Skeletal muscle tissue (tissue), 4 donors: ENCODE data around the gene NRP1. TPM values are rescaled to one million over a fixed set of nuclear protein-coding genes. Genes with fewer than 3 reads are reported as not detected.
A peak's percentile ranks its signal among the peaks of the same experiment; 100 is the strongest.
"Not testable (repeated sequence)": the region's sequence is repeated elsewhere in the genome, so short reads cannot be mapped to it uniquely, and the experiment has no call there.

Source experiments
- H3K27ac ChIP-seq: one replicate; pipeline ENCODE4 v1.7.0; 2013; ENCODE audit warnings: mild to moderate bottlenecking, low read depth, low read length, inconsistent platforms
- H3K27me3 ChIP-seq, 3 donors: one replicate each; pipeline ENCODE4 v1.7.0; 2013; ENCODE audit warnings: low read length in 3 of 3; ENCODE audit not compliant: control insufficient read depth in 3 of 3, insufficient read depth in 3 of 3
- H3K36me3 ChIP-seq, 3 donors: one replicate each; pipeline ENCODE4 v1.7.0; 2013; ENCODE audit warnings: low read length in 3 of 3; ENCODE audit not compliant: control insufficient read depth in 3 of 3, insufficient read depth in 3 of 3
- H3K4me1 ChIP-seq, 3 donors: one replicate each; pipeline ENCODE4 v1.7.0; 2013; ENCODE audit warnings: low read length in 3 of 3, mild to moderate bottlenecking in 3 of 3; ENCODE audit not compliant: control insufficient read depth in 3 of 3, insufficient read depth in 3 of 3
- H3K4me3 ChIP-seq, 3 donors: one replicate each; pipeline ENCODE4 v1.7.0; 2013; ENCODE audit warnings: low read length in 3 of 3
- H3K9ac ChIP-seq, 3 donors: one replicate each; pipeline ENCODE4 v1.7.0; 2013; ENCODE audit warnings: low read length in 3 of 3, mild to moderate bottlenecking in 3 of 3, moderate library complexity in 2 of 3, low read depth in 1 of 3
- H3K9me3 ChIP-seq, 3 donors: one replicate each; pipeline ENCODE4 v1.7.0; 2013; ENCODE audit warnings: low read length in 3 of 3; ENCODE audit not compliant: control insufficient read depth in 3 of 3
- total RNA-seq: library from RNA; depleted of rRNA; stranded (reverse); fragments of >200 nt; gene quantifications from one replicate; pipeline ENCODE4 v1.2.3, GENCODE V29; 2014
- donor health status: Osteomylitis.

NRP1 gene
- total RNA-seq, result 120 TPM

DNA sequence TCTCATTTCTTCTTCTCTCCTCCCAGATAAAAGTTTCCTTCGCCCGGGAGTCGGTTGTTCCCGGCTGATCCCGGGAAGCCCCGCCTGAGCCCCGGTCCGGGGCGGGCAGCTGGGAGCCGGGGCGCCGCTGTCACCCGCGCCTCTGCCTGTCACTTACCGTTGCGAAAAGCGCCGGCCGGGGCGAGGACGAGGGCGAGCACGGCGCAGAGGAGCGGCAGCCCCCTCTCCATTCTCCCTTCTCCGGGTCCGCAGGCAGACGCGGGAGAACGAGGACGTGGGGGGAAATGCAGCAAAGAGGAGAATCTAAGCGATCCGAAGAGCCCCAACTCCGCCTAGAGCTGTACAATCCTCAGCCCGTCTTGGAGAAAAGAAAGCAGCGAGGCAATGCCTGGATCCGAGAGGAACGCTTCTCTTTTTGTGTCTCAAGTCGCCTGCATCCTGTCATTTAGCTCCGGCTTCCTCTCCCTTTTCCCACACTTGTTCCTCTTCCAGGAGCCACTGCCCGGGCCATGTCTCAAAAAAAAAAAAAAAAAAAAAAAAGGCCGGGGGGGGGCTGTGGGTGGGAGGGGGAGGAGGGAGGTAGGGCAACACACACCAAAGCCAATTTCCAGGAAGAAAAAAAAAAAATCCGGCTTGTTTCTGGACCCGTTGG lies at the start of gene NRP1:
Gene NRP1 (minus strand): TSS at position 515 of the 652 bp plus-strand sequence. CDS start 285 bp downstream, at position 230.
- H3K27me3 ChIP-seq, result no peaks in the 10 kb centered on the region
- peak within 1 kb of the TSS; percentile 80 to 97 (median 87) for H3K4me3 ChIP-seq
- peak within 1 kb of the TSS; percentile 93 for H3K27ac ChIP-seq
- no peaks in the 10 kb centered on the region for H3K9me3 ChIP-seq
- peak within 1 kb of the TSS; percentile 85 to 96 (median 96) for H3K9ac ChIP-seq
- H3K4me1 ChIP-seq, result peaks cover 9 to 38% (median 25%) of the 10 kb centered on the region in 3 donors
- peaks cover 0 to 2% (median under 1%) of the 10 kb centered on the region in 3 donors for H3K36me3 ChIP-seq

DNA sequence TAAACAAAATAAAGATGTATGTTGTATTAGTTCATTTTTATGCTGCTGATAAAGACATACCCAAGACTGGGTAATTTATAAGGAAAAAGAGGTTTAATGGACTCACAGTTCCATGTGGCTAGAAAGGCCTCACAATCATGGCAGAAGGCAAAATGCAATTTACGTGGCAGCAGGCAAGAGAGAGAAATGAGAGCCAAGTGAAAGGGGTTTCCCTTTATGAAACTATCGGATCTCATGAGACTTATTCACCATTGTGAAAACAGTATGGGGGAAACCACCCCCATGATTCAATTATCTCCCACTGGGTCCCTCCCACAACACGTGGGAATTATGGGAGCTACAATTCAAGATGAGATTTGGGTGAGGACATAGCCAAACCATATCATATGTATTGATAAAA lies 49.7 kb upstream of the NRP1 start:
- H3K9ac ChIP-seq, H3K4me1 ChIP-seq, H3K9me3 ChIP-seq, H3K27me3 ChIP-seq, H3K36me3 ChIP-seq, H3K27ac ChIP-seq, H3K4me3 ChIP-seq: not testable (repeated sequence)

DNA sequence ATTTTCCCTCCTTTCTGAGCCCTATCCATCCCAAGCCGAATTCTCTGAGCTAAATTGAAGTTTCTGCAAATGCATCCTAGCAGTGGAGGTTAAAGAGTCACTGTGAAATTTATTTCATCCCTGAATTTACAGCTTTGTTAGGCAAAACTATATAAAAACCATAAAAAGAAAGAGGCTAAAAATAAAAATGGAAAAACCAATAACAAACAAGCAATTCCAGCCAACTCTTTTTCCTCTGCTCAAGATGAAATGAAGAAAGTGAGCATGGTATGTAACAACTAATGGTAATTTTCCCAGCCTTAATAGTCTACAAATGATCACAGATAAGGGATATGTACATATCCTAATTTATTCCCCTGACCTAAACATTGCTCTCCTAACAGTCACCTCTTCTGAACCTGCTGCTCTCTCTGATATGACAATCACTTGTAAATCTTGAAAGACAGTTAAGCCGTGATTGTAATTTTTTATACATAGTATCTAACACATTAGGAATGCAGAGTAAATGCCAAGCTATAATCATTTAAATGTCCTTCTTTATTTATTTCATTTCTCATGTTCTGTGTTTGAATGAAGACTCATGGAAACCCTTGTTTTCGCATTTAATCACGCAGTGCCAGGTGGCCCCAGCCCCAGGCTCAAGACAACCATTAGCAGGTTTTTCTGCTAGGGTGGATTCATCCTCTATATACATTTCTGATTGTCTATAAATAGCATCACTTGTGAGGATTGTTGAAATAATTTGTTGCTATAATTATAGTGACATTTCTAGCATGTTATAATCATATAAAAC lies 48.6 kb upstream of the NRP1 start:
- H3K27ac ChIP-seq, result no peak overlapping the region

DNA sequence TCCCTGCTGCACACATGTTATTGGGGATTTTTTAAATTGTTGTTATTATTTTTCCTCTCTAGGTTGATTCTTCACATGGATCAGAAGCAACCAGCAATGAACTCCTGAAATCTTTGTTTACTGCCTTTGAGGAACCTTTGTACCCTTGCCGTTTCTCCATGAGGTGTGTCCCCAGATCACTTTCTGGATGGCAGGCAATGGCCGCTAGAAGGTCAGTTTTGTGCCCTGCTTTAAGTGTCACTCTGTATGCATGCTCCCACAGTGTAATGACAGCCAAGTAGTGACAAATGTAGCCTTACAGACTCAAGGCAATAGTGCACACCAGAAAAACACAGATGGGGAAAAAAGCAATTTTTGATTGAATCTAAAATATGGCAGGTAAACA lies 47.7 kb upstream of the NRP1 start:
- H3K9me3 ChIP-seq, result no peaks in the 10 kb centered on the region
- H3K27ac ChIP-seq, result no peak overlapping the region
- H3K4me1 ChIP-seq, result peaks cover 0 to 5% (median 3%) of the 10 kb centered on the region in 3 donors
- H3K27me3 ChIP-seq, result no peaks in the 10 kb centered on the region
- no peak overlapping the region for H3K9ac ChIP-seq
- H3K36me3 ChIP-seq, result no peaks in the 10 kb centered on the region
- no peak overlapping the region for H3K4me3 ChIP-seq

More for the DNA sequence above, 48.6 kb upstream of the NRP1 start:
- no peaks in the 10 kb centered on the region for H3K36me3 ChIP-seq
- peaks cover 0 to 5% (median 3%) of the 10 kb centered on the region in 3 donors for H3K4me1 ChIP-seq
- H3K4me3 ChIP-seq, result no peak overlapping the region
- H3K9ac ChIP-seq, result no peak overlapping the region
- H3K27me3 ChIP-seq, result no peaks in the 10 kb centered on the region
- H3K9me3 ChIP-seq, result no peaks in the 10 kb centered on the region

DNA sequence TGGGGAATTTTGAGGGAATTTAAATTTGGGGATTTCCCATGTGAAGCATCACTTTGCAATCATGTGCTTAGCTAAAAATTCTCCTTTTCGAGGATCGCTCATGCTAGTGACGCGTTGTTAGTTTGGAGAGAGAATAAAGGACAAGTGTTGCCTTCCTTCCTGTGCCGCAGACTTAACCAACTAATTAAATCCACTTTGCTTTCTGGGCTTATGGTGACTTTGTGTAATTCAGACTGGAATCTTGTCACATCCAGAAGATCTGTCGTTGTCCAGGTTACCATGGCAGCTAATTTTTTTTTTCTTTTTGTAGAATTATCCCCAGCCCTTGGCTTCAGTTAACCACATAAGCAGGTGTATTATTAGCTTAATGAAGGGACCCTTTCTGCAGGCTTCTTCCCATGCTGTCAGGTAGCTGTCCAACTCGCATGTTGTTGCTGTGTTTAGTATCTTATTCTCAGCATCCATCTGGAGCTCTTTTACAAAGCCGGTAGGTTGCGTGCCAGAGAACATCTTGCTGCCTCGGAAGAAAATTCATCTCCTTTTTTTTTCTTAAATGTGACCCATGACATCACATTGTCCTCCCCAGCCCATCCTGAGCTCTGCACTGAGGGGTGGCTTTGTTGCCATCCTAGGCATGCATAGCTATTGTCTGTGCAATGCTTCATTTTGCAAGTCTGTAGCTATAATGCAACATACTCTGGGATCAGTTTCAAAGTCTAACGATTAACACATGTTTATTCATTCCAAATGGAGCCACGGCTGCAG lies 47.2 kb upstream of the NRP1 start:
- Histone ChIP-seq H3K36me3 (no peaks in the 10 kb centered on the region), H3K9ac (no peak overlapping the region), H3K27me3 (no peaks in the 10 kb centered on the region), H3K4me3 (no peak overlapping the region), H3K4me1 (peaks cover 2 to 5% (median 3%) of the 10 kb centered on the region in 3 donors), H3K27ac (no peak overlapping the region), H3K9me3 (no peaks in the 10 kb centered on the region)

DNA sequence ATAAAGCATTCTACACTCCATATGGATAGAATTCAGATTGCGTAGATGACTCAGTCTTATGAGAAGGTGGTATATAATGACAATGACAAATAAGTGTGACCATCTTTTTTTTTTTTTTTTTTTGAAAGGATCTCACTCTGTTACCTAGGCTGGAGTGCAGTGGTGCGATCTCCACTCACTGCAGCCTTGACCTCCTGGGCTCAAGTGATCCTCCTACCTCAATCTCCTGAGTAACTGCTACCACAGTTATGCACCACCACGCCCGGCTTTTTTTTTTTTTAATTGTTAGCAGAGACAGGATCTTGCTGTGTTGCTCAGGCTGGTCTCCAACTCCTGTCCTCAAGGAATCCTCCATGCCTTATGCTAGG lies 43.2 kb upstream of the NRP1 start:
- Histone ChIP-seq H3K9me3 (no peaks in the 10 kb centered on the region), H3K27ac (no peak overlapping the region), H3K4me3 (no peak overlapping the region), H3K36me3 (no peaks in the 10 kb centered on the region), H3K4me1 (peaks cover 2 to 5% (median 3%) of the 10 kb centered on the region in 3 donors), H3K9ac (no peak overlapping the region), H3K27me3 (no peaks in the 10 kb centered on the region)

DNA sequence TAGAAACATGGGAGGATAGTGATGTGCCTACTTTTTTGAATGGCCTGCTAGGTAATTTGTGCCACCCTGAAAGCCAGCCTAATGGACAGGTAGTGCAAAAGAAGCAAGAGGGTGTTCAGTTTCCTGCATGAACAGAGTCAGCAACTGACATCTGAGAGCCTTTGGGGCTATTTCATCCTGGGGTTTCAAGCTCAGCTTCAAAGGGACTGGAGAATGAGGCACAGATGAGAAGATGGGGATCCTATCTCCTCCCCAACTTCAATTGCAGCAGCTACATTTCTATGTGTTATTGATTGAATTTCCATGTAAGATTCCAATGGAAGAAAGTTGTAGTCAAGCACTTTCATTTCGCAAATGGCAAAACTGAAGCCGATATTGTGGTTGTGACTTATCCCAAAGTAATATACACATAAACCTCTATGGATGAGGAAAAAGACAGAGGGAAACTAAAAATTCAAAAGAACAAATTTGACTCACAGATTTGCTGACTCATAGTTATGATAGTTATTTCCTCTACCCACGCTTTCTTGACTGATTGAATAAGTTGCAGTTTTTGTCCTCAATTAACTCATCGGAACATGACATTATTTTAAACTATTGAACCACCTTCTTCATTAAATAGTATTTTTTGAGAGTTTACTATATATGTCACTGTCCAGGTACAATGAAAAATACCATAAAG lies 42.6 kb upstream of the NRP1 start:
- Histone ChIP-seq H3K9ac (no peak overlapping the region), H3K4me1 (peaks cover 1 to 2% (median 2%) of the 10 kb centered on the region in 3 donors), H3K27ac (no peak overlapping the region), H3K9me3 (no peaks in the 10 kb centered on the region), H3K4me3 (no peak overlapping the region), H3K36me3 (no peaks in the 10 kb centered on the region), H3K27me3 (no peaks in the 10 kb centered on the region)

DNA sequence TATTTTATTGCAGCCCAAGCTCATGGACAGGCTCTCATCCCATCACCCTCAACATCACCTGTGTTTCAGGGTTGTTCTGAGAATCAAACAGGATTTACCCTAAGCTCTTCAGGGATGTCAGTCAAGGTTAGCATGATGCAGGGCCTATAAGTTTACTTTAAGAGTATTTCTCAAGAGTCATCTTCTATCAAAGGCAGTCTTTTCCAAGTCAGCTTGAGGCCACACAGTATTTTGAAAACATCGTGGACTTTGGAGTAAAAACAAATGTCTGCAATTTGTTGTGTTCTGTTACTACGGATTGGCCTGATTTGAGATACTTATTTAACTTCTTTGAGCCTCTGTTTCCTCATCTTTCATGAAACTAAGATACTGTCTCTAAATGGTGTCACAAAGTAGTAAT lies 42.0 kb upstream of the NRP1 start:
- no peak overlapping the region for H3K4me3 ChIP-seq
- peaks cover 0 to 2% (median 0%) of the 10 kb centered on the region in 3 donors for H3K4me1 ChIP-seq
- H3K36me3 ChIP-seq, result no peaks in the 10 kb centered on the region
- no peaks in the 10 kb centered on the region for H3K9me3 ChIP-seq
- no peak overlapping the region for H3K27ac ChIP-seq
- no peaks in the 10 kb centered on the region for H3K27me3 ChIP-seq
- no peak overlapping the region for H3K9ac ChIP-seq

DNA sequence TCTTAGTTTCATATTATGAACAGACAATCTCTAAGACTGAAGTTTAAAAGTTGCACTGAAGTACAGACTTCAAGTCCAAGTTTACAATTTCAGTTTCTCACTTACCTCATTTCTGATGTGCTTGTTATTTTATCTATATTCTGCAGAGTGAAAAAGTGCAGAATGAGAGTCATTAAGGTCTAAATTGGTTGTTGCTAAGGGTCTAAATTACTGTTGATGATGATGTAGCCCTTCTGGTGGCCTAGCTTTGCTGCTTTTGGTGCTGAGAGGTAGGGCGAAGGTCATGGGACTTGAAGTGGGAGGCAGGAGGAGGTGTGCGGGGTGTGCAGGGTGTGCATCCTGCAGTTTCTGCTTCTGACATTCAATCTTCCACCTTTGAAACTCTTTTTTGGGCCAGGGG lies 38.8 kb upstream of the NRP1 start:
- no peaks in the 10 kb centered on the region for H3K36me3 ChIP-seq
- no peaks in the 10 kb centered on the region for H3K27me3 ChIP-seq
- no peak overlapping the region for H3K27ac ChIP-seq
- no peak overlapping the region for H3K4me3 ChIP-seq
- H3K9ac ChIP-seq, result no peak overlapping the region
- no peaks in the 10 kb centered on the region for H3K9me3 ChIP-seq
- peaks cover 0 to 2% (median 0%) of the 10 kb centered on the region in 3 donors for H3K4me1 ChIP-seq
